PC-3 (cell line): Measurements from ENCODE around the gene SCMH1. TPM values are rescaled to one million over a fixed set of nuclear protein-coding genes. Genes with fewer than 3 reads are reported as not detected.

Source experiments
- ATAC-seq: fragments of 200-7000 bp; cut with Tn5 transposase; 2 replicates; pipeline ENCODE4 v1.9.1; 2020; ENCODE audit warnings: mild to moderate bottlenecking, moderate library complexity
- BruUV-seq: library from RNA; stranded (reverse); fragments of 400-500 nt; replicated peaks from 2 replicates; lab custom pipeline; 2021; lab: Mats Ljungman, UMichigan
- CTCF ChIA-PET: fragments of 300-600 bp; sonication (Branson Sonifier 250); formaldehyde crosslinking; loops from one replicate; lab custom pipeline; 2022; ENCODE audit warnings: antibody characterized with exemption; lab: Charles Lee
- POLR2A ChIA-PET: fragments of 300-600 bp; sonication (Branson Sonifier 250); formaldehyde crosslinking; loops from one replicate; lab custom pipeline; 2022; ENCODE audit warnings: antibody characterized with exemption; ENCODE audit not compliant: unreplicated experiment; lab: Charles Lee
- DNase-seq: peaks from one replicate; pipeline ENCODE4 v3.0.0-alpha.2; 2015
- H2AFZ ChIP-seq: fragments of 300-600 bp; sonication (generic); 2 replicates; pipeline ENCODE4 v1.6.0; 2016; ENCODE audit warnings: antibody characterized with exemption, low read length
- H3F3A ChIP-seq: fragments of 300-600 bp; sonication (generic); one replicate; pipeline ENCODE4 v1.6.0; 2017; ENCODE audit warnings: antibody characterized with exemption, low read length, control low read depth, mild to moderate bottlenecking; ENCODE audit not compliant: unreplicated experiment
- H3K27ac ChIP-seq: fragments of 300-600 bp; sonication (generic); 2 replicates; pipeline ENCODE4 v1.5.1; 2016; ENCODE audit warnings: mild to moderate bottlenecking, low read length
- H3K27me3 ChIP-seq: fragments of 300-600 bp; sonication (generic); 2 replicates; pipeline ENCODE4 v1.6.1; 2016; ENCODE audit warnings: low read length, mixed read lengths
- H3K36me3 ChIP-seq: fragments of 300-600 bp; sonication (generic); 2 replicates; pipeline ENCODE4 v1.6.1; 2016; ENCODE audit warnings: low read depth, mixed run types, low read length, mixed read lengths
- H3K4me1 ChIP-seq: fragments of 300-600 bp; sonication (generic); 2 replicates; pipeline ENCODE4 v1.5.1; 2016; ENCODE audit warnings: low read length; ENCODE audit not compliant: insufficient read depth
- H3K4me2 ChIP-seq: fragments of 300-600 bp; sonication (generic); 2 replicates; pipeline ENCODE4 v1.6.0; 2016; ENCODE audit warnings: low read length
- H3K4me3 ChIP-seq: fragments of 300-600 bp; sonication (generic); 2 replicates; pipeline ENCODE4 v1.5.1; 2016; ENCODE audit warnings: mild to moderate bottlenecking, low read length, mixed read lengths
- H3K79me2 ChIP-seq: fragments of 300-600 bp; sonication (generic); 2 replicates; pipeline ENCODE4 v1.6.1; 2017; ENCODE audit warnings: low read length, mixed read lengths
- H3K9ac ChIP-seq: fragments of 300-600 bp; sonication (generic); 2 replicates; pipeline ENCODE4 v1.6.0; 2016; ENCODE audit warnings: mild to moderate bottlenecking, low read length
- H3K9me2 ChIP-seq: fragments of 300-600 bp; sonication (generic); replicated peaks from 2 replicates; pipeline ENCODE4 v1.6.1; 2016; ENCODE audit warnings: mixed run types, low read length, mixed read lengths
- H3K9me3 ChIP-seq: fragments of 300-600 bp; sonication (generic); 2 replicates; pipeline ENCODE4 v1.6.1; 2016; ENCODE audit warnings: low read length, mixed read lengths
- H4K20me1 ChIP-seq: fragments of 300-600 bp; sonication (generic); 2 replicates; pipeline ENCODE4 v1.6.1; 2016; ENCODE audit warnings: low read length, mixed read lengths
- EZH2 ChIP-seq: fragments of 300-600 bp; sonication (generic); IDR thresholded peaks from one replicate; pipeline ENCODE4 v1.6.1; 2017; ENCODE audit warnings: antibody characterized with exemption, mild to moderate bottlenecking, low read length; ENCODE audit not compliant: unreplicated experiment
- EZH2phosphoT487 ChIP-seq: fragments of 300-600 bp; sonication (generic); IDR thresholded peaks from 2 replicates; pipeline ENCODE4 v1.6.1; 2018; ENCODE audit warnings: mild to moderate bottlenecking, antibody characterized with exemption, low read length, borderline replicate concordance
- intact Hi-C: fragments of 100-400 bp; cut with micrococcal nuclease; formaldehyde crosslinking; loops from 2 replicates; pipeline ENCODE4 v1.9.0; 2023
- total RNA-seq: library from RNA; depleted of rRNA; stranded (reverse); fragments of >200 nt; gene quantifications from 2 replicates; pipeline ENCODE4 v1.2.3, GENCODE V29; 2014
- TF ChIP-seq, protein P1 (sequence below): fragments of 300-600 bp; sonication (generic); conservative IDR thresholded peaks from 2 replicates; pipeline ENCODE4 v1.5.1; 2017; ENCODE audit warnings: antibody characterized with exemption, low read depth, mild to moderate bottlenecking, low read length

The SCMH1 gene
- total RNA-seq, 1 experiment from 2014 or later = 33.6 TPM

DNA sequence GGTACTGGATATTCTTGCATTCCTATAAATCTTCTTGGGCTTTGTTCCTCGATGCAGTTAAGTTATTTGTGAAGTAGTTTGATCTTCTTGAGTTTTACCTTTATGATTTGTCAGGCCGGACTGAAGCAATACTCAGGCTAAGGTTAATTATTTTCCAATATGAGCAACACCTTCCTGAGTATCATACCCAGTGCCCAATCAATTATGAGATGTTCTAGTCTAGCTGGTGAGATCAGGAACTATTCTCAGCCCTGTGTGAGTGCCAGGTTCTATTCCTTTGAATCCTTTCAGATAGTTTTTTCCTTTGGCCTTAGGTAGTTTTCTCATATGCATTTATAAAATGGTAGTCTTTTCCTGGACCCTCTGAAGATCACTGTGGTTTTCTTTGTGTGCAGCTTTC is 92.5 kb downstream of the SCMH1 start:
- no TSS peak for BruUV-seq
- ChIA-PET POLR2A (no interaction called here), CTCF (no interaction called here)
- DNase-seq = no peak
- H3K27me3 ChIP-seq = no peaks in the 10 kb centered on the region
- peaks cover 17% of the 10 kb centered on the region for H3K36me3 ChIP-seq
- intact Hi-C loops = no loop called here
- no peaks in the 10 kb centered on the region for H3K9me3 ChIP-seq
- H3K4me1 ChIP-seq = peaks cover 35% of the 10 kb centered on the region
- H3K9me2 ChIP-seq = no peaks in the 10 kb centered on the region
- peaks cover 12% of the 10 kb centered on the region for H3F3A ChIP-seq
- H3K79me2 ChIP-seq = no peaks in the 10 kb centered on the region
- TF ChIP-seq EZH2 (no peak), EZH2phosphoT487 (no peak)
- TF ChIP-seq, protein P1, sequence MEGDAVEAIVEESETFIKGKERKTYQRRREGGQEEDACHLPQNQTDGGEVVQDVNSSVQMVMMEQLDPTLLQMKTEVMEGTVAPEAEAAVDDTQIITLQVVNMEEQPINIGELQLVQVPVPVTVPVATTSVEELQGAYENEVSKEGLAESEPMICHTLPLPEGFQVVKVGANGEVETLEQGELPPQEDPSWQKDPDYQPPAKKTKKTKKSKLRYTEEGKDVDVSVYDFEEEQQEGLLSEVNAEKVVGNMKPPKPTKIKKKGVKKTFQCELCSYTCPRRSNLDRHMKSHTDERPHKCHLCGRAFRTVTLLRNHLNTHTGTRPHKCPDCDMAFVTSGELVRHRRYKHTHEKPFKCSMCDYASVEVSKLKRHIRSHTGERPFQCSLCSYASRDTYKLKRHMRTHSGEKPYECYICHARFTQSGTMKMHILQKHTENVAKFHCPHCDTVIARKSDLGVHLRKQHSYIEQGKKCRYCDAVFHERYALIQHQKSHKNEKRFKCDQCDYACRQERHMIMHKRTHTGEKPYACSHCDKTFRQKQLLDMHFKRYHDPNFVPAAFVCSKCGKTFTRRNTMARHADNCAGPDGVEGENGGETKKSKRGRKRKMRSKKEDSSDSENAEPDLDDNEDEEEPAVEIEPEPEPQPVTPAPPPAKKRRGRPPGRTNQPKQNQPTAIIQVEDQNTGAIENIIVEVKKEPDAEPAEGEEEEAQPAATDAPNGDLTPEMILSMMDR = no peak
- no peaks in the 10 kb centered on the region for H4K20me1 ChIP-seq
- no peak overlapping the region for H3K4me2 ChIP-seq
- H3K27ac ChIP-seq = no peak overlapping the region
- H3K4me3 ChIP-seq = no peak overlapping the region
- no peak overlapping the region for H3K9ac ChIP-seq
- ATAC-seq = no peak
- H2AFZ ChIP-seq = no peak overlapping the region

DNA sequence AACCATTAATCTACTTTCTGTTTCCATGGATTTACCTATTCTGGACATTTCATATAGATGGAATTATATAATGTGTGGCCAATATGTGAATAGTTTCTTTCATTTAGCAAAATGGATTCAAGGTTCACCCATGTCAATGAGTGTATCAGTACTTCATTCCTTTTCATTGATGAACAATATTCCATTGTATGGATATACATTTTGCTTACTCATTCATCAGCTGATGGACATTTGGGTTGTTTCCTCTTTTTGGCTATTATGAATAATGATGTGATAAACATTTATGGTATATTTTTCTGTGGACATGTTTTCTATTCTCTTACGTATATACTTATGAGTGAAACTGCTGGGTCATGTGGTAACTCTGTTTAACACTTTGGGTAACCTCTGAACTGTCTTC is 97.8 kb downstream of the SCMH1 start:
- Histone ChIP-seq H4K20me1 (no peaks in the 10 kb centered on the region), H2AFZ (no peak overlapping the region), H3K9me3 (peaks cover 10% of the 10 kb centered on the region), H3K4me1 (no peaks in the 10 kb centered on the region), H3K9me2 (no peaks in the 10 kb centered on the region), H3K4me2 (no peak overlapping the region), H3F3A (no peaks in the 10 kb centered on the region), H3K79me2 (no peaks in the 10 kb centered on the region), H3K9ac (no peak overlapping the region), H3K27ac (no peak overlapping the region), H3K27me3 (no peaks in the 10 kb centered on the region), H3K4me3 (no peak overlapping the region), H3K36me3 (peaks cover 34% of the 10 kb centered on the region)
- TF ChIP-seq EZH2phosphoT487 (no peak), EZH2 (no peak)
- TF ChIP-seq, protein P1 = no peak
- ATAC-seq (no peak), DNase-seq (no peak)
- ChIA-PET POLR2A (no interaction called here), CTCF (no interaction called here)
- no TSS peak for BruUV-seq
- intact Hi-C loops = no loop called here

DNA sequence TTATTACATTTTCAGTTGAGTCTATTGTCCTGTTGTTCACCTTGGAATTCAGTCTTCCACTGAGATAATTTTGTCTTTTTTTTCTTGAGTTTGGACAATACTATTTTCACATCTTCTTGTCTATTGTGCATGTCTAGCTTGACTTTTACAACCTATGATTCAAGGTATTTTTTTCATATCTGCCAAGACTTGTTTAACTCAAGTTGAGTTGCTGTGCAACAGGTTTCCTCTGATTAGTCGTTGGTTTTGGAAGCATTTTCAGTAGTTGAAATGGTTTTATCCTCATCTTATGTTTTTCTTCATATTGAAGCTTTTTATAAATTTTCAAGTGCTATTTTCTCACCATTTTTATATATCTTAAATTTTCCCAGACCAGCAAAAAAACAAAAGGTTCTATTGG is 103.6 kb downstream of the SCMH1 start:
- Histone ChIP-seq H3K27ac (no peak overlapping the region), H3K9ac (no peak overlapping the region), H3K36me3 (peaks cover 36% of the 10 kb centered on the region), H3K27me3 (no peaks in the 10 kb centered on the region), H3K4me2 (no peak overlapping the region), H4K20me1 (no peaks in the 10 kb centered on the region), H3K4me3 (no peak overlapping the region), H3K4me1 (no peaks in the 10 kb centered on the region), H2AFZ (no peak overlapping the region), H3K9me3 (peaks cover 10% of the 10 kb centered on the region), H3K9me2 (no peaks in the 10 kb centered on the region), H3F3A (no peaks in the 10 kb centered on the region), H3K79me2 (no peaks in the 10 kb centered on the region)
- DNase-seq = no peak
- CTCF ChIA-PET = no interaction called here
- no peak for ATAC-seq
- TF ChIP-seq EZH2phosphoT487 = no peak
- TF ChIP-seq, protein P1 = no peak
- no peak for TF ChIP-seq EZH2
- no TSS peak for BruUV-seq
- POLR2A ChIA-PET = no interaction called here
- intact Hi-C loops = no loop called here
